Measurements from ENCODE around the gene CASP9.

DNA sequence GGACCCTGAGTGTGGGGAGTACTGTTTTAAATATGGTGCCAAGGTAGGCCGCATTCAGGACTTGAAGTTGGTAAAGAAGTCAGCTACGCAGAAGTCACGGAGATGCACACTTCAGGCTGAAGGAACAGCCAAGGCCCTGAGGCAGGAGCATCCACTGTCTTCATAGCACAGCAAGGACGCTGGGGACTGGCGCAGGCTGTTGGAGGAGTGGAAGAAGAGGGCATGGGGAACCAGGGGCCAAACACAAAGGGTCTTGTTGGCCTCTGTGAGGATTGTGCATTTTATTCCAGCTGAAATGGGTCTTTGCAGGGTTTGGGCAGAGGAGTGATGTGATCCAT lies 19.2 kb upstream of the CASP9 start:
- TF ChIP-seq, protein P1, sequence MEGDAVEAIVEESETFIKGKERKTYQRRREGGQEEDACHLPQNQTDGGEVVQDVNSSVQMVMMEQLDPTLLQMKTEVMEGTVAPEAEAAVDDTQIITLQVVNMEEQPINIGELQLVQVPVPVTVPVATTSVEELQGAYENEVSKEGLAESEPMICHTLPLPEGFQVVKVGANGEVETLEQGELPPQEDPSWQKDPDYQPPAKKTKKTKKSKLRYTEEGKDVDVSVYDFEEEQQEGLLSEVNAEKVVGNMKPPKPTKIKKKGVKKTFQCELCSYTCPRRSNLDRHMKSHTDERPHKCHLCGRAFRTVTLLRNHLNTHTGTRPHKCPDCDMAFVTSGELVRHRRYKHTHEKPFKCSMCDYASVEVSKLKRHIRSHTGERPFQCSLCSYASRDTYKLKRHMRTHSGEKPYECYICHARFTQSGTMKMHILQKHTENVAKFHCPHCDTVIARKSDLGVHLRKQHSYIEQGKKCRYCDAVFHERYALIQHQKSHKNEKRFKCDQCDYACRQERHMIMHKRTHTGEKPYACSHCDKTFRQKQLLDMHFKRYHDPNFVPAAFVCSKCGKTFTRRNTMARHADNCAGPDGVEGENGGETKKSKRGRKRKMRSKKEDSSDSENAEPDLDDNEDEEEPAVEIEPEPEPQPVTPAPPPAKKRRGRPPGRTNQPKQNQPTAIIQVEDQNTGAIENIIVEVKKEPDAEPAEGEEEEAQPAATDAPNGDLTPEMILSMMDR (IDR thresholded peaks at IDR 0.05), result no peak
- TF ChIP-seq POLR2A (IDR thresholded peaks at IDR 0.05) (no peak), POLR2AphosphoS5 (IDR thresholded peaks at IDR 0.05; ENCODE audit: insufficient read depth in 1 of 2, low read depth in 1 of 2) (no peak)

Measured in vagina (tissue), 2 donors.